ENCODE data around the gene TRIM2.

- TF ChIP-seq CTCF (IDR thresholded peaks at IDR 0.05; ENCODE audit: low read depth, low read length, poor library complexity, severe bottlenecking), result no peak
- TF ChIP-seq EZH2phosphoT487 (IDR thresholded peaks at IDR 0.05; ENCODE audit: borderline replicate concordance, low read length), result no peak
Observed at GRCh38 chr4:153169776-153170175, 34.5 kb upstream of the TRIM2 start.

Measured in DOHH2 (cell line).